ENCODE data around the gene PCDHGC5.

DNA sequence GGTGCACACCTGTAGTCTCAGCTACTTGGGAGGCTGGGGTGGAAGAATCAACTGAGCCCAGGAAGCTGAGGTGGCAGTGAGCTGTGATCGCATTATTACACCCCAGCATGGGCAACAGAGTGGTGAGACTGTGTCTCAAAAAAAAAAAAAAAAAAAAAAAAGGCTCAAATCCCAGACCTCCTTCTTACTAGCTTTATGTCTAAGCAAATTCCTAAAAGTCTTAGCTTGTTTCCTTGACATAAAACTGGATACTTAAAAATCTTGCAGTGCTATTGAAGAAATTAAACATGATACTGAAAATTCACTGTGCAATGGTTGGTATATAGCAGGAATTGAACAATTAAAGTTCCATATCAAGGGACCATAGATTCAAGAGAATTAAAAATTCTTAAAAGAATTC is 45.0 kb downstream of the PCDHGC5 start:
- no peak for TF ChIP-seq CTCF (IDR thresholded peaks at IDR 0.05)
- no peak for TF ChIP-seq ZFX (IDR thresholded peaks at IDR 0.05; ENCODE audit: borderline replicate concordance)

Measured in 22Rv1 (cell line).